ENCODE data around the gene SKAP1. TPM values are rescaled to one million over a fixed set of nuclear protein-coding genes. Genes with fewer than 3 reads are reported as not detected.
"Not testable (repeated sequence)": the region's sequence is repeated elsewhere in the genome, so short reads cannot be mapped to it uniquely, and the experiment has no call there.

Gene SKAP1
- polyA plus RNA-seq, 12 donors, result 0.31 to 0.98 (median 0.48) TPM; not detected in 3

DNA sequence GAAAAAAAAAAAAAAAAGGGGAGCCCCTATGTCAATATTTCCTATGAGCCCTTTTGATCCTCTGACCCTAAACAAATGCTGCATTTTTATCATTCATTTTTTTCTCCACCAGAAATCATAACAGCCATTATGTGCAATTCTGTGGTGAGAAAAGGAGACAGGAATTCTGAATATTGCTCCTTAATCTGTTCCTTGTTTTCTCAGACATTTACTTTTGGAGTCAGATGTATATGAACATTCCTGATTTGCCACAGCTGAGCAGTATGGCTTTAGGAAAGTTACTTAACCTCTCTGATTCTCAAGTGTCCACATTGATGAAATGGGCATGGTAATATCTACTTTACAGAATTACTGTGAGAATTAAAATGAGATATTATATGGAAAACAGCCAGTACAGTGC, 144.4 kb downstream of the SKAP1 start:
- no peak for DNase-seq

DNA sequence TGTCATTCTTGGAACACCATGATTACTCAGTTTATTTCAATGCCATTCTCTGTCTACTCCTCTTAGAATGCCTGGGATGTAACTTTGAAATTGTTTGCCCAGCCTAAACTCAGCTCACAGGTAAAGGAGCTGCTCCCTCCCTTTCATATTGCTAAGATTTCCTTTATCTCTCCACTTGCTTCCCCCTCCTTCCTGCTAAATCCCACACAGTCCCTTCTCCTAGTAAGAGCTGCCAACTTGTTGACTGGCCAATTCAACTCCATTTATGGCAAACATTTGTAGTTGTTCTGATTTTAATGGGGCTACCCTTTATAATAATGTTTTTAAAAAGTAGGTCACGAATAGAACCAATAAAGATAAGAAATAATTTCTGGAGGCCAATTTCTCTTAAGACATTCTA, 146.1 kb downstream of the SKAP1 start:
- DNase-seq, result no peak

DNA sequence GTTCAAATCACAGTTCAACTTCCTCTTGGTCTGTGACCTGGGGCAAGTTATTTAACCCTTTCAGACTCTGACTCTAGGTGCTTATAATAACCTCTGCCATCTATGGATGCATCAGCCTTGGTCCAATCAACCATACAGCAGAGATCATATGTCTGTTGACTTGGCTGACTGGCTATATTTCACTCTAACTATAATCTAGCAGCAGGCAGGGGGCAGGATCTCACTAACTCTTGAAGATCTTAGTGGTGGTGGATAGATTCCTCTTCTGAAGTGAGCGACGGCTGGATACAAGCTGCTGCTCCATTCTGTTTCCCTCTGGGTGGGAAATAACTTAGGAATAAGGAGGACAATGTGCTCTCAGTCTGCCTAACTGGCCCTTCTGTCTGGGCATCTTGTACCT, 146.6 kb downstream of the SKAP1 start:
- no peak for DNase-seq

DNA sequence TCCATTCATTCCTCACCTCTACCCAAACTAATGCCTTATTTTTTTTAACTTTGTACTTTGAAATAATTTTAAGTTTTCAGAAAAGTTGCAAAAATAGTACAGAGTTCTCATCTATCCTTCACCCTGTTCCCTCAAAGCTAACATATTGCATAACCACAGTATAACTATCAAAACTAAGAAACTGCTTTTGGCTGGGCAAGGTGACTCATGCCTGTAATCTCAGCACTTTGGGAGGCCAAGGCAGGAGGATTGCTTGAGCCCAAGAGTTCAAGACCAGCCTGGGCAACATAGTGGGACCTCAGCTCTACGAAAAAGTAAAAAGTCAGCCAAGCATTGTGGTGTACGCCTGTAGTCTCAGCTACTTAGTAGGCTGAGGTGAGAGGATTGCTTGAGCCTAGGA, 147.7 kb downstream of the SKAP1 start:
- DNase-seq, result no peak

DNA sequence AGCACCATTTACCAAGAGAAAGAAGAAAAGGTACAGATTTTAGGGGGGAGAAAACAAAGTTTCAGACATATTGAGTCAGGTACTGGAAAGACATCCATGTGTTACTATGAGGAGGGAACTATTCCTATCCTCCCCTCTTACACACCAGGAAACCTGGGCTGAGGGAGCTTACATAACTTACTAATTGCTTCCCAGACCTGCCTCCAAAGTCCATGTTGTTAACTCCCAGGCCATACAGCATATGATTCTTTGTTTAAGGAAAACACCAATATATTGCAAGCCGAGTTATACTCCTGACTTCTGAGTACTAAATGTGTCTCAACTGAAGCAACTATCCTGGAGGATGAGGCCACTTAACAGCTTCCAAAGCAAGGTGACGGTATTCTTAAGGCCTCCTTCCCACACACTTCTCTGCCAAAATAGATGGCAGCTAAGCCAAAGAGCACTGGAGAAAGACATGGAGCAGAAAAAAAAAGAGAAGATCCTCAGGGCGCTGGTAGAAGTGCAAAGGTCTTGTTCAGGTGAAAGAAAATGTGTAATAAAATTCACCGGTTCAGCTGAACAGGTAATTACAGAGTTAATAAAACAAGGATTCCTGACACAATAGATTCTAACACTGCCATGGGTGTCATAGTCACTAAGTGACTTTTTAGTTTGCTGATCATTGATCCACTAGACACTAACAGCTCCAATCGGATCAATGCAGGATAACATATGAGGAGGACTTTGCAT, 151.1 kb downstream of the SKAP1 start:
- no peak for DNase-seq

DNA sequence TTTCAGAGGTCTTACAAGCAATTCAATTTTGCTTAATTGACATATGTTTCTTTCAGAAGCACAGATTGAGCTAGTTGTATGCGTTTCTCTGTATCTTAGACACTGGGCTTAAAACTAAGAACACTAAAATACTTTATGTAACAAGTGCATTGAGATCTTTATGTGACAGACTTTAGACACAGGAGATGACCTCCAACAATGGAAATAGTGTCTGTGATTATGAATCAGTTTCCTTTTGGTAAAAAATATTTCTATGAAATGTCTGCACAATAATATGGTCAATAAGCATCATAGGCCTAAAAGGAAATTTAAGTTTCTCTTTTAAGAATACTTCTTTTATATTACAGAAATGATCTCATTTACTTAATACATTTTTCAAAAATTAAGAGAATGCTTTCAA, 153.2 kb downstream of the SKAP1 start:
- no peak for DNase-seq

DNA sequence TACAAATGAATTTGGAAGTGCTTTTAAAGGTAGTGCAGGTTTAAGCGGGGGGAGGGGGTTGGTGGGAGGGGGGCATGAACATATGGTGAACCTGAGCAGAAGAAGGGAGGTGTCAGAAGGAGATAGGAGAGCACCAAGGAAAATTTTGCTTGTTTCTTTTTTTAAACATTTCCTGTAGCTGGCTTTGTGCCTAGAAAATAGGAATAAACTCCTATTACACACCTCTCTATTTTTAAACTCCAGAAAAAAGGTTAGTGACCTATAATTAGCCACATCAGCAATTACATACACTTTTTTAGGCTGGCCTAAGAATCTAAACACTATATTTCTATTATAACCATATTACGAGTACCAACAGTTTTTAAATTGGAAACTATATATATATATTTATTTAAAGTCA, 159.1 kb downstream of the SKAP1 start:
- DNase-seq, result no peak

DNA sequence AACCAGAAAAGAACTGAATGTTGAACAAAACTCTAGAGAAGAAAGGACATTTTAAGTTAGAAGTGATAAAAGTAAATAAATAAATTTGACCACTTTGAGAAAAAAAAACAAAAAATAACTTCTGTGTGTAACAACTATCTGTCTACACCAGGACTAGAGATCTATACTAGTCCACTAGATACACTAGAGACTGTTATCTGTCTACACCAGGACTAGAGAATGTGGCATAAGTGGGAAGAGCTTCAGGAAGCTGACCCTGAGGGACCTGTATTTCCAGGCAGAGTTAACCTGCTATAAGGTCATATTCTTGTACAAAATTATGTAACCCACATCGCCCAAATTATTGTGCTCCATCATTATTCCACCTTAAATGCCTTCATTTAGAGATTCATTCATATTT, 160.8 kb downstream of the SKAP1 start:
- DNase-seq, result no peak

DNA sequence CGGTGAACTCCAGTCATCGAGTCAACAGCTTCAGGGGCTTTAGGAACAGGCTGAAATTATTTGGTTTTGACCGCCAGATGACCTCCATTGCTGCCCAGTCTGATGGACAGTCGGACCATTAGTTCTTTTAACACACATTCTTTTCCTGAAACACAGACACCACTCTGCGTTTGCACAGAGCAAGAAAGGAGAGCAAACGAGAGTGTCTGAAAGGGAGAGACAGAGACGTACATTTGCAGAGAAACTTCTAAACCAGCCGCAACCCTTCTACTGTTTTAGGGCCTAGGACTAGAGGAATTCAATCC, 166.3 kb downstream of the SKAP1 start:
- no peak for DNase-seq

DNA sequence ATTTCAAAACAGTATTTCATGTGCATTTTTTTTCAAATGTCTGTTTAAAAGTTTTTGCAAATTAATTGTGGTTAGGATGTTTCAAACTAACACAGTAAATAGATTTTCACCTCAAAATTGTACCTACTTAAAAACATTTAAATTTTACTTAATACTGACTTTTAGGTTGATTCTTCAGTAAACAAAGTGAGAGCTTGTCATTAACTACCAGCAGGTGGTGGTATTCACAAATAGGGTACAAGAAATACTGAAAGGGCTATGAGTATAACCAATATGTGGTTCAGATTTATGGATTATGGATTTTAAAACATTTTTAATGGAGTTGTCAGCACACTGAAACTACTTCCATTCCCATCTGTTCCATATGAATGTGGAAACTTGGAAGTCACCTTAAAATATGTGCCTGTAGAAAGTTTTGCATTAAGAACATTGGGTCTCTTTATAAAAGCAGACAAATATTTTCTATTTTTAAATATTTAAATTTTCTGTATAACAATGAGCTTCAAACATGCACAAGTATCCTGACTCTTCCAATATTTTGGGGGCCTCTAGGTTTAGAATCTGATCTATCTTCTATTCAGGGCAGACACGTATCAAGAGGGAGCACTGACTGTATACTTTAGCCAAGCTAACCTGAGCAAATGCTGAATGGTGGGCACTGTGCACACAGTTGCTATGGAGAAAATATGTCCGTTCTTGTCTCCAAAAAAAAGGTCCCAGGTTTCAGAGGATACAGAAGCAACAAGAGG, 166.9 kb downstream of the SKAP1 start:
- no peak for DNase-seq

DNA sequence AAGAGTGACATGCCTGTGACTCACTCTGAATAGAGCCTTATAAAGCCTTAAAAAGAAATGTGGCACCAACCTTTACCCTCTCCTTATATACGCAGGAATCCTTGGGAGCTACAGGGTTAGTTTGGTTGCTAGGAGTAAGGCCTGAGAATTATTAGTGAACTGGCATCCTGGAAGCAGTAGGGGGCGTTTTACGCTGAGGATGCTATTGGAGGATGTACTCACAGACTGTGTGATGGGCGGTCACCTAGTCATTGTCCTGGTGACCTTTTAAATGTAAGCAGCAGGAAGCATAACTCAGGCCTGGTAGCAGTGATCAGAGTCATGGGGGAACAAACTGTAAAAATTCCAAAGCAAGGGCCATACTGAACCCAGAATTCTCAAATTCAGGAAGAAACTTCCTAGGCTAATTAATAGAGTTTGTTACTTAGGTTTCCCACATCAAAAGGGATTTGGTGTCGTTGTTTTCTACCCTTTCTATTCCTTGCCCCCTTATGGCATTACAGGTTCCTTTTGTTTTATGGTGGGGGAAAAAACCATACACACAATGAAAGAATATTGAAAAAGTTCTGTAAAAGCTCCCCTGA, 168.6 kb downstream of the SKAP1 start:
- no peak for DNase-seq

DNA sequence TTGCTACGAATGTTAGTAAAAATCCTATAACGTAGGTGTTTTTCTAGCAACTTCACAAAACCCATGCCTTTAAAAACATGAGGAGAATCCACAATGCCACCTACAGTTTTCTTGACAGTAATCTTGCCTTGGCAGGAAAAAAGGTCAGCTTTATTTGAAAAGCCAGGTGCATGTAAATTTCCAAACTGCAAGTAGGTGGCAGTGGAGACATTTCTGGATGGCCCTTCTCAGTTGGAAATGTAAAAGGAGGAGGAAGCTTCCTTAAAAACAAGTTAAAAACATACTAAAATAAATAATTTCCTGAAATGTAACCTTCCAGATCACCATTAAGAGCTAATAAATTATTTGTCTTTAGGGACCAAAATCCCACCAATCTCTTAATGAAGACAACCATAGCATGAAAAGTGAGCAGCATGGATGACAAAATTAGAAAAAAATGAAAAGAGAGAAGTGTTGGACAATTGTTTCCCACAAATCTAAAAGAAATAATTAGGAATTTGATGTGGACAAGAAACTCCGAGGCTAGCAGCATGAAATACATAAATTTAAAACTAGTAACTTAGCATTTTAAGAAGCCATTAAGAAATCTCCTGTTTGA, 170.2 kb downstream of the SKAP1 start:
- no peak for DNase-seq

DNA sequence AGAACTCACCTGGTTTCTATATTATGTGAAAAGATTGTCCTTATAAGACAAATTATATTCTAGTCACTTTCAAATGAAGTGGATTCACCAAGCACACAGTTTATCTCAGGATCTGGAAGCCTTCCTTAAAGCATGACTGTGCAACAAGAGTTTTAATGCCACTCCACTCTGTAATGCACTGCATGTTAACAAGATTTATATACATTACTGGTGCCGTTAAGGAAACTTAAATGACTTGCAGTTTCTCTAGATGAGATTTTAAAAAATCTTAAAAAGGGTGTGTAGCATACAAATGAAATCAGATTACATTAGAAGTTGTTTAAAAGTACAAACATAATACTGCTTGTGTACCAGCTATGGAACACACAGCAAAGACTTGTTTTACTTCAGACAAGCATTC, 171.7 kb downstream of the SKAP1 start:
- no peak for DNase-seq

DNA sequence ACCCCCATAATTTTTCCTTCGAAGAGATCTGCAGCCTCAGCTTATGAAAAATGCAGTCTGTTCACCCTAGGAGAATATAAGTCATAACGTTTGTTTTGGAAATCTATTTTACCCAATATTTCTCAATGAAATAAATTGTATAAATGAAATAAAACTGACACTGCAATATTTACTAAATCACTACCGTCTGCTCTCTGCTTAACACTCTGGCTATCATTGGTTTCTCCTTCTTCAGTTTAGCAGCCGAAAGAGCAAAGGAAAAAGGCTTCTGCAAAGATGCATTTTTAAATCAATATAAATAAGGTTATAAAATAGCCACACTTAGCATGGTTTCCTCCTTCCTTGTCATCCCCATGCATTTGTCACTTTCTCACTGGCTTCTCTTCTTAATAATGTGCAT, 174.3 kb downstream of the SKAP1 start:
- no peak for DNase-seq

DNA sequence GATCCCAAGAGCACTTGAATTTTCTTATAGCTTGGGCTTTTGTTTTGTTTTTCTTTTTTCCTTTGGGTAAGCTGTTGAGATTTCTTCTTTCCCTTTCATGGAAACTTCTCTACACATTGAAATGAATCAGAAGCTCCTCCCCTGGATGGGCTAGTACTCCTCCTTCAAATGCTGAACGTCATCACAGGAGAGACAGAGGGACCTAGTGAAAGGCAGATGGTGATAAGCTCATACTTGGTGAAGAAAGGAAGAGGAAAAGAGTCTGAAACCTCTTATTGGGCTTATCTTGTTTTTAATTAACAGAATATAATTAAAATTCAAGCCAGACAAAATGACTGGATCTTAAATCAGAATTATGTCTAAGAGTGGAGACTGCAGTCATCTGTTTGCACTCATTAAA, 175.1 kb downstream of the SKAP1 start:
- no peak for DNase-seq

DNA sequence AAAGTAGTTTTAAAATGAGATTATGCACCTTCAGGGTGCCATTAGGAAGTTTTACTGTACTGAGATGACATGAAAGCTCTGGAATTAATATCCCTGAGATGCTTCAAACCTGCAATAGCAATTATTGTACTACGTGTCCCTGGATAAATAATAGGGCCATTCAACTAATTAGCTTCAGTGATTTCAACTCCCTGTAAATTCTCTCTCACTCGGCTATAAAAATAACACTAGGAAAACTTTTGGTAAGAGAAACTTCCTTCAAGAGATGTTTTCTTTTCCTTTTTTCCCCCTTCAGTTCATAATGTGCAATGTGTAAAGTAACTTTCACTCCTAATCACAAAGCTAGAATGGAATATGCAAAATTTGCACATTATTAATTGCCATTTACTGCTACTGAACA, 176.0 kb downstream of the SKAP1 start:
- DNase-seq, result no peak

DNA sequence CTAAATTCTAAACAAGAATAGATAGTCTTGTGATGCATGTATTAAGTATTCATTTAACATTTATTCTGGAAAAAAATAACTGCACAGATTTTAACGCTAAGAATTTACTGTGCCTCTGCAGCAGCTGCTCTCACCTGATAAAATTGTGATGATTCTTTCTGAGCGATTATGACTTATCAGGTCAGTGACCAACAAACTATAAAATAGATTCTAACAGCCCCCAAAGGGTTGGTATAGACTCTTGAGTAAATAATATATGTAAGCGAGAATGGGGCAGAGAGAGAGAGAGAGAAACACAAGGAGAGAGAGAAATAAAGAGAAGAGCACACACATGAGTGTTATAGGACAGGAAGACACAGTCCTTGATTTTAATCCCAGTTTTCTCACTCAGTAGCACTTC, 178.1 kb downstream of the SKAP1 start:
- no peak for DNase-seq

DNA sequence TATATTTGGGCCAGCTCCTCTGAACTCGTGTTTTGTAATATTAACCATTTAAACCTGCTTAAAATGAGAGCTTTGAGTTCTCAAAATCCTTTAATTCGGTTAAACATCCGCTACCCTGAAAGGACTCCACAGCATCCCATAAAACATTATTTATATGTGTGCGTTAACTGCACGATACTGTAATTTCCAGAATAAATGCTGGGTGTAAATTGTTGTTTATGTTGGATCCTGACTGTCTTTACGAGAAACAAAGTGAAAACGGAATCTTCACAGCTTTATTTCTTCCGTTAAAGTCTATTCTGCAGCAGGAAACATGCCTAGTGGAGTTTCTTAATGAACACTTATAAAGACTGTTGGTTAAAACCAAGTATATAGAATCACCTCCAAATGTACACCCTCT, 179.1 kb downstream of the SKAP1 start:
- DNase-seq, result no peak

DNA sequence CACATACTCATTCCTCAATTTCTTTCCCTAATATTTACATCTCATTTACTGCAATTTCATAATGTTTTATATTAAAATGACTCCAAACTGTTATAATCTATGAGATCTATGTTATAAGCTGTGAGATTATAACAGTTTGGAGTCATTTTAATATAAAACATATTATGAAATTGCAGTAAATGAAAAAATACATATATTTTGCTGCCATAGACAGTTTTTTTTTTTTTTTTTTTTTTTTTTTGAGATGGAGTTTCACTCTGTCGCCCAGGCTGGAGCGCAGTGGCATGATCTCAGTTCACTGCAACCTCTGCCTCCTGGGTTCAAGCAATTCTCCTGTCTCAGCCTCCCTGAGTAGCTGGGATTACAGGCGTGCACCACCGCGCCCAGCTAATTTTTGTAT, 180.0 kb downstream of the SKAP1 start:
- not testable (repeated sequence) for DNase-seq

DNA sequence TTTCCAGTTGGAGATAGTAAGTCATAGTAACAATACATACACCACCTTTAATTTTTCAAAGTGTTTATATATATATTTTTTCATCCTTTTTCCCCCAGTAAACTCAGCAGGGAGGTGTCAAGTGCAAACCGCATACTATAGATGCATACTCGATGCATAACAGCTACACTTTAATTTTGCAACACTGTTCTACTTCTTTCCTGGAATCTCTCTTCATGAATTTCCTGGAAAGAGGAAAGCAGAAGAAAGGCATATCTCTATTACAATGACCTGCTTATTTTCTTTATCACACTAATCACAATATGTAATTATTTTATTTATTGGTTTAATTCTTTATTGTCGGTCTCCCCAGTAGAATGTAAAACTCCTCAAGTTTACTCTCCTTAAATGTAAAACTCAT, 182.4 kb downstream of the SKAP1 start:
- DNase-seq, result no peak

DNA sequence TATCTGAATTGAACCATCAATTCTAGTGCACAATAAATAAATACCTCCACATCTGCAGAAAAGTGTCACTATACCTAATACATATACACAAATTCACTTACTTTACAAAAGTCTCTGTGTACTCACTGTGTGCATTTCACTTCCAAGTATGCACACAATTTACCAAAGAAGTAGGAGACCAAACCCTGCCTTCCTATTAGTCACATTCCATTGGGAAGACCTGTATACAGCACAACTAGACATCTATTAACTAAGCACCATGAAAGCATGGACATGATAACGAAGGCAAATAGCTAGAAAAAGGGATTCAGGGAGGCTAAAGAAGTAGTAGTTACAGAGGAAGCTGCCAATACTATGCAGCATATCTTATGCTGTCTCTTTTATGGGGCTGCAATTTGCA, 183.0 kb downstream of the SKAP1 start:
- DNase-seq, result no peak

DNA sequence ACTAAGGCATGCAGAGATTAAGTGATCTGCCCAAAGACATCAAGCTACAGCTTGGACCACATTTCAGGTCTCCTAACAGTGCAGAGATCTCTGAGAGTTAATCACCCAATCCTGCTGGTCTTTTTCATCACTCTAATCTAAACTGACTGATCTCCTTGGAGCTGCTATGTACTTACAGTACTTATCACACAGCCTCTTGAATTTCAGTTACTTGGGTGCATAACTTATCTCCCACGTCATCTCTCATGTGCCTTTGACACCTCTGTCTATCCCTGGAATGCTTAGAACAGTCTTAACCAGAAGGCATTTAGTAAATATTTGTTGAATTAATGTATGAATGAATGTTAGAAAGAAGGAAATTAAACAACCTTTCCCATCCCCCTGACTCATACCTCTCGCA, 183.4 kb downstream of the SKAP1 start:
- DNase-seq, result no peak

DNA sequence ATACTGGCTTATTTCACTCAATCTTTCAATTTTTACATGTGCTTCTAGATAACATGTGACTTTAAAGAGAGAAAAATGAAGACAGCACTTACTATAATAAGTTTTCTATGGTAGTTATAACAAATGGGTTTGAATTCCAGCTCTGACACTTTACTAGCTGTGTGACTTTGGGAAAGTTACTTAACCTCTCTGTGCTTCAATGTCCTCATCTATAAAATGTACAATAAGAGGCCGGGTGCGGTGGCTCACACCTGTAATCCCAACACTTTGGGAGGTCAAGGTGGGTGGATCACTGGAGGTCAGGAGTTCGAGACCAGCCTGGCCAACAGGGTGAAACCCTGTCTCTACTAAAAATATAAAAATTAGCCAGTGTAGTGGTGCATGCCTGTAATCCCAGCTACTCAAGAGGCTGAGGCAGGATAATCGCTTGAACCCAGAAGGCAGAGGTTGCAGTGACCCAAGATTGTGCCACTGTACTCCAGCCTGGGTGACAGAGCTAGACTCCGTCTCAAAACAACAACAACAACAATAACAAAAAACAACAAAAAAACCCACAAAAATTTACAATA, 184.5 kb downstream of the SKAP1 start:
- DNase-seq, result not testable (repeated sequence)
